Right hindlimb (tissue), 1 donor: ENCODE data around the gene NELL2.
"Not testable (repeated sequence)": the region's sequence is repeated elsewhere in the genome, so short reads cannot be mapped to it uniquely, and the experiment has no call there.

Source experiments
- DNase-seq: peaks from one replicate; pipeline ENCODE4 v3.0.0-alpha.2; 2018

NELL2 gene

GRCh38 chr12:44775901-44776300 is 100.2 kb downstream of the NELL2 start:
- DNase-seq: no peak

- no peak for DNase-seq
Observed at GRCh38 chr12:44774815-44775411, 101.2 kb downstream of the NELL2 start.

GRCh38 chr12:44771485-44772021 is 104.6 kb downstream of the NELL2 start:
- DNase-seq: no peak

- DNase-seq: no peak
Observed at GRCh38 chr12:44765796-44766195, 110.3 kb downstream of the NELL2 start.

GRCh38 chr12:44763021-44763420 is 113.1 kb downstream of the NELL2 start:
- no peak for DNase-seq

GRCh38 chr12:44759289-44759688 is 116.8 kb downstream of the NELL2 start:
- DNase-seq: no peak

- no peak for DNase-seq
Observed at GRCh38 chr12:44750468-44750867, 125.6 kb downstream of the NELL2 start.

- DNase-seq: no peak
Observed at GRCh38 chr12:44749566-44749965, 126.5 kb downstream of the NELL2 start.

GRCh38 chr12:44748950-44749468 is 127.1 kb downstream of the NELL2 start:
- no peak for DNase-seq

- not testable (repeated sequence) for DNase-seq
Observed at GRCh38 chr12:44741292-44741980, 134.7 kb downstream of the NELL2 start.

GRCh38 chr12:44738051-44738450 is 138.1 kb downstream of the NELL2 start:
- DNase-seq: no peak

GRCh38 chr12:44728566-44728965 is 147.5 kb downstream of the NELL2 start:
- DNase-seq: no peak

- DNase-seq: no peak
Observed at GRCh38 chr12:44720265-44720664, 155.8 kb downstream of the NELL2 start.

GRCh38 chr12:44717612-44718011 is 158.5 kb downstream of the NELL2 start:
- DNase-seq: no peak

GRCh38 chr12:44716711-44717110 is 159.4 kb downstream of the NELL2 start:
- DNase-seq: no peak

GRCh38 chr12:44711736-44712135 is 164.4 kb downstream of the NELL2 start:
- DNase-seq: no peak

GRCh38 chr12:44709166-44709565 is 166.9 kb downstream of the NELL2 start:
- DNase-seq: no peak

GRCh38 chr12:44708218-44708617 is 167.9 kb downstream of the NELL2 start:
- DNase-seq: no peak

GRCh38 chr12:44703182-44703910 is 172.8 kb downstream of the NELL2 start:
- DNase-seq: no peak

- no peak for DNase-seq
Observed at GRCh38 chr12:44697511-44697910, 178.6 kb downstream of the NELL2 start.

GRCh38 chr12:44696542-44696941 is 179.6 kb downstream of the NELL2 start:
- DNase-seq: no peak

GRCh38 chr12:44694017-44694416 is 182.1 kb downstream of the NELL2 start:
- no peak for DNase-seq

- DNase-seq: no peak
Observed at GRCh38 chr12:44689587-44689986, 186.5 kb downstream of the NELL2 start.
